GM23338 (cell line): ENCODE results near the gene RBM8A. TPM values are rescaled to one million over a fixed set of nuclear protein-coding genes. Genes with fewer than 3 reads are reported as not detected.

Experiments
- ATAC-seq: fragments of 200-7000 bp; cut with Tn5 transposase; 3 replicates; pipeline ENCODE4 v1.9.1; 2020
- DNase-seq: peaks from one replicate; pipeline ENCODE4 v3.0.0-alpha.2; 2015; ENCODE audit warnings: low spot score
- H2AFZ ChIP-seq: fragments of 200-600 bp; sonication (generic); 2 replicates; pipeline ENCODE4 v1.8.0; 2016; ENCODE audit warnings: antibody characterized with exemption, mild to moderate bottlenecking, moderate library complexity
- H3F3A ChIP-seq: fragments of 200-600 bp; sonication (generic); replicated peaks from 2 replicates; pipeline ENCODE4 v1.8.0; 2017; ENCODE audit warnings: antibody characterized with exemption, mixed run types, low read depth
- H3K27ac ChIP-seq: fragments of 200-600 bp; sonication (generic); 2 replicates; pipeline ENCODE4 v1.6.1; 2016; ENCODE audit warnings: low read depth
- H3K27me3 ChIP-seq: fragments of 200-600 bp; sonication (generic); 2 replicates; pipeline ENCODE4 v1.8.0; 2016; ENCODE audit warnings: mild to moderate bottlenecking, mixed run types, moderate library complexity; ENCODE audit not compliant: insufficient read depth
- H3K36me3 ChIP-seq: fragments of 200-600 bp; sonication (generic); 2 replicates; pipeline ENCODE4 v1.8.0; 2016; ENCODE audit warnings: mild to moderate bottlenecking; ENCODE audit not compliant: insufficient read depth
- H3K4me1 ChIP-seq: fragments of 200-600 bp; sonication (generic); 2 replicates; pipeline ENCODE4 v1.8.0; 2016; ENCODE audit warnings: mild to moderate bottlenecking, moderate library complexity; ENCODE audit not compliant: insufficient read depth
- H3K4me2 ChIP-seq: fragments of 200-600 bp; sonication (generic); 2 replicates; pipeline ENCODE4 v1.7.1; 2017; ENCODE audit warnings: mixed run types
- H3K4me3 ChIP-seq: fragments of 200-600 bp; sonication (generic); 2 replicates; pipeline ENCODE4 v1.6.1; 2016; ENCODE audit warnings: mixed run types
- H3K79me2 ChIP-seq: fragments of 200-600 bp; sonication (generic); replicated peaks from 2 replicates; pipeline ENCODE4 v1.8.0; 2017; ENCODE audit warnings: mild to moderate bottlenecking; ENCODE audit not compliant: insufficient read depth
- H3K9me2 ChIP-seq: fragments of 200-600 bp; sonication (generic); 2 replicates; pipeline ENCODE4 v1.8.0; 2017; ENCODE audit not compliant: insufficient read depth
- H4K20me1 ChIP-seq: fragments of 200-600 bp; sonication (generic); replicated peaks from 2 replicates; pipeline ENCODE4 v1.8.0; 2017; ENCODE audit warnings: mild to moderate bottlenecking; ENCODE audit not compliant: insufficient read depth
- H3K27ac Mint-ChIP-seq: 2 replicates; pipeline ENCODE4 v1.8.0; 2020; ENCODE audit warnings: inconsistent platforms, mild to moderate bottlenecking, moderate library complexity, mixed read lengths
- H3K27me3 Mint-ChIP-seq: 3 replicates; pipeline ENCODE4 v1.8.0; 2022; ENCODE audit warnings: low read depth, mild to moderate bottlenecking, moderate library complexity, mixed read lengths, inconsistent platforms; ENCODE audit not compliant: insufficient read depth, poor library complexity
- H3K36me3 Mint-ChIP-seq: 3 replicates; pipeline ENCODE4 v1.8.0; 2021; ENCODE audit warnings: low read depth, mild to moderate bottlenecking, inconsistent platforms, moderate library complexity, mixed read lengths
- H3K4me1 Mint-ChIP-seq: 3 replicates; pipeline ENCODE4 v1.8.0; 2020; ENCODE audit warnings: mild to moderate bottlenecking, inconsistent platforms, mixed read lengths
- H3K4me3 Mint-ChIP-seq: 3 replicates; pipeline ENCODE4 v1.8.0; 2021; ENCODE audit warnings: moderate library complexity, mild to moderate bottlenecking, inconsistent platforms, mixed read lengths
- H3K9me3 Mint-ChIP-seq: 3 replicates; pipeline ENCODE4 v1.8.0; 2020; ENCODE audit warnings: moderate library complexity, mild to moderate bottlenecking, inconsistent platforms, mixed read lengths
- CREB1 ChIP-seq: fragments of 250-450 bp; sonication (Bioruptor Pico); IDR thresholded peaks from 2 replicates; pipeline ENCODE4 v1.5.0; 2020; ENCODE audit warnings: low read depth, mild to moderate bottlenecking, moderate library complexity
- EZH2 ChIP-seq: fragments of 200-600 bp; sonication (generic); IDR thresholded peaks from one replicate; pipeline ENCODE4 v1.8.0; 2017; ENCODE audit warnings: antibody characterized with exemption, mild to moderate bottlenecking, low read depth; ENCODE audit not compliant: unreplicated experiment
- EZH2phosphoT487 ChIP-seq: fragments of 200-600 bp; sonication (generic); IDR thresholded peaks from one replicate; pipeline ENCODE4 v1.8.1; 2018; ENCODE audit warnings: antibody characterized with exemption; ENCODE audit not compliant: unreplicated experiment
- JUNB ChIP-seq: IDR thresholded peaks from one replicate; pipeline ENCODE4 v1.6.1; 2016; ENCODE audit warnings: antibody characterized with exemption; ENCODE audit not compliant: unreplicated experiment
- NANOG ChIP-seq: IDR thresholded peaks from 2 replicates; pipeline ENCODE4 v1.6.1; 2016; ENCODE audit warnings: antibody characterized with exemption, borderline replicate concordance
- POLR2AphosphoS5 ChIP-seq: IDR thresholded peaks from 2 replicates; pipeline ENCODE4 v1.6.1; 2016; ENCODE audit warnings: antibody characterized with exemption, low read depth
- STAT1 ChIP-seq: IDR thresholded peaks from one replicate; pipeline ENCODE4 v1.6.1; 2016; ENCODE audit warnings: antibody characterized with exemption; ENCODE audit not compliant: unreplicated experiment
- ZNF114 ChIP-seq: fragments of 250-450 bp; sonication (Bioruptor Pico); IDR thresholded peaks from 2 replicates; pipeline ENCODE4 v1.5.0; 2020; ENCODE audit warnings: mild to moderate bottlenecking, moderate library complexity
- ZNF331 ChIP-seq: fragments of 250-450 bp; sonication (Bioruptor Pico); IDR thresholded peaks from 2 replicates; pipeline ENCODE4 v1.5.0; 2020; ENCODE audit warnings: low read depth, mild to moderate bottlenecking, moderate library complexity
- polyA plus RNA-seq: library from polyadenylated mRNA; unstranded; fragments of >200 nt; fragmentation: Nextera tagmentation; extraction: Ambion mirVana; gene quantifications from 2 replicates; pipeline ENCODE4 v1.2.1, GENCODE V29; 2016
- total RNA-seq: library from RNA; depleted of rRNA; stranded (reverse); fragments of >200 nt; shearing (Covaris generic); gene quantifications from 2 replicates; pipeline ENCODE4 v1.2.3, GENCODE V29; 2014
- TF ChIP-seq, protein P1 (sequence below), 2 experiments: fragments of 200-600 bp in 1 of 2; sonication (generic) in 1 of 2; conservative IDR thresholded peaks; 2 replicates each; pipeline versions ENCODE4 v1.5.1 to v1.6.1; 2016 to 2017; ENCODE audit warnings: antibody characterized with exemption in 2 of 2, low read depth in 2 of 2, mild to moderate bottlenecking in 2 of 2, moderate library complexity in 1 of 2
- TF ChIP-seq, protein P2 (sequence below): IDR thresholded peaks from one replicate; pipeline ENCODE4 v1.6.1; 2018; ENCODE audit warnings: antibody characterized with exemption; ENCODE audit not compliant: unreplicated experiment
- TF ChIP-seq, protein P3 (sequence below): IDR thresholded peaks from 2 replicates; pipeline ENCODE4 v1.6.1; 2016; ENCODE audit warnings: antibody characterized with exemption
- TF ChIP-seq, protein P4 (sequence below): fragments of 250-450 bp; sonication (Bioruptor Pico); IDR thresholded peaks from 2 replicates; pipeline ENCODE4 v1.5.0; 2020; ENCODE audit warnings: mild to moderate bottlenecking, moderate library complexity

Gene RBM8A
- total and polyA plus RNA-seq, 2 experiments from 2014 or later, result 170 to 312 TPM

DNA sequence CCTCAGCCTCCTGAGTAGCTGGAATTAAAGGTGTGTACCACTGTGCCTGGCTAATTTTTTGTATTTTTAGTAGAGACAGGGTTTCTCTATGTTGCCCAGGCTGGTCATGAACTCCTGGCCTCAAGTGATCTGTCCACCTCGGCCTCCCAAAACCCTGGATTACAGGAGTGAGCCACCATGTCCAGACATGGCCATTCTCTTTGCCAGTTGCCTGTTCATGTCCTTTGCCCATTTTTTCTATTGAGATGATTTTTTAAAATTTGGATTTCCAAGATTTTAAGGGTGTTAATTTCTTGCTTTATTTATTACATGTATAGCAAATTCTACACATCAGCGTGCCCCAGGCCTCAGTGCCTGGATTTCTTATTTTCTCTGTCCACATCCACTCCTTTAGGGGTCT lies 40.0 kb upstream of the RBM8A start:
- Histone ChIP-seq H3K79me2 (no peaks in the 10 kb centered on the region), H3K36me3 (no peaks in the 10 kb centered on the region), H3K4me1 (peaks cover 23% of the 10 kb centered on the region), H3K27me3 (peaks cover 22% of the 10 kb centered on the region), H3F3A (0 out of 2 replicates have a peak, but pooled peaks cover 4% of the 10 kb centered on the region), H3K4me3 (no peak overlapping the region), H3K9me2 (no peaks in the 10 kb centered on the region), H2AFZ (no peak overlapping the region), H3K27ac (no peak overlapping the region), H4K20me1 (no peaks in the 10 kb centered on the region), H3K4me2 (no peak overlapping the region)
- no peak for TF ChIP-seq NANOG
- no peak for TF ChIP-seq POLR2AphosphoS5
- TF ChIP-seq, protein P1, sequence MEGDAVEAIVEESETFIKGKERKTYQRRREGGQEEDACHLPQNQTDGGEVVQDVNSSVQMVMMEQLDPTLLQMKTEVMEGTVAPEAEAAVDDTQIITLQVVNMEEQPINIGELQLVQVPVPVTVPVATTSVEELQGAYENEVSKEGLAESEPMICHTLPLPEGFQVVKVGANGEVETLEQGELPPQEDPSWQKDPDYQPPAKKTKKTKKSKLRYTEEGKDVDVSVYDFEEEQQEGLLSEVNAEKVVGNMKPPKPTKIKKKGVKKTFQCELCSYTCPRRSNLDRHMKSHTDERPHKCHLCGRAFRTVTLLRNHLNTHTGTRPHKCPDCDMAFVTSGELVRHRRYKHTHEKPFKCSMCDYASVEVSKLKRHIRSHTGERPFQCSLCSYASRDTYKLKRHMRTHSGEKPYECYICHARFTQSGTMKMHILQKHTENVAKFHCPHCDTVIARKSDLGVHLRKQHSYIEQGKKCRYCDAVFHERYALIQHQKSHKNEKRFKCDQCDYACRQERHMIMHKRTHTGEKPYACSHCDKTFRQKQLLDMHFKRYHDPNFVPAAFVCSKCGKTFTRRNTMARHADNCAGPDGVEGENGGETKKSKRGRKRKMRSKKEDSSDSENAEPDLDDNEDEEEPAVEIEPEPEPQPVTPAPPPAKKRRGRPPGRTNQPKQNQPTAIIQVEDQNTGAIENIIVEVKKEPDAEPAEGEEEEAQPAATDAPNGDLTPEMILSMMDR (conservative IDR thresholded peaks at IDR 0.05; ENCODE audit: low read depth in 2 of 2), result no peak
- TF ChIP-seq JUNB, result no peak
- no peak for TF ChIP-seq CREB1
- no peak for TF ChIP-seq EZH2phosphoT487
- TF ChIP-seq, protein P2, sequence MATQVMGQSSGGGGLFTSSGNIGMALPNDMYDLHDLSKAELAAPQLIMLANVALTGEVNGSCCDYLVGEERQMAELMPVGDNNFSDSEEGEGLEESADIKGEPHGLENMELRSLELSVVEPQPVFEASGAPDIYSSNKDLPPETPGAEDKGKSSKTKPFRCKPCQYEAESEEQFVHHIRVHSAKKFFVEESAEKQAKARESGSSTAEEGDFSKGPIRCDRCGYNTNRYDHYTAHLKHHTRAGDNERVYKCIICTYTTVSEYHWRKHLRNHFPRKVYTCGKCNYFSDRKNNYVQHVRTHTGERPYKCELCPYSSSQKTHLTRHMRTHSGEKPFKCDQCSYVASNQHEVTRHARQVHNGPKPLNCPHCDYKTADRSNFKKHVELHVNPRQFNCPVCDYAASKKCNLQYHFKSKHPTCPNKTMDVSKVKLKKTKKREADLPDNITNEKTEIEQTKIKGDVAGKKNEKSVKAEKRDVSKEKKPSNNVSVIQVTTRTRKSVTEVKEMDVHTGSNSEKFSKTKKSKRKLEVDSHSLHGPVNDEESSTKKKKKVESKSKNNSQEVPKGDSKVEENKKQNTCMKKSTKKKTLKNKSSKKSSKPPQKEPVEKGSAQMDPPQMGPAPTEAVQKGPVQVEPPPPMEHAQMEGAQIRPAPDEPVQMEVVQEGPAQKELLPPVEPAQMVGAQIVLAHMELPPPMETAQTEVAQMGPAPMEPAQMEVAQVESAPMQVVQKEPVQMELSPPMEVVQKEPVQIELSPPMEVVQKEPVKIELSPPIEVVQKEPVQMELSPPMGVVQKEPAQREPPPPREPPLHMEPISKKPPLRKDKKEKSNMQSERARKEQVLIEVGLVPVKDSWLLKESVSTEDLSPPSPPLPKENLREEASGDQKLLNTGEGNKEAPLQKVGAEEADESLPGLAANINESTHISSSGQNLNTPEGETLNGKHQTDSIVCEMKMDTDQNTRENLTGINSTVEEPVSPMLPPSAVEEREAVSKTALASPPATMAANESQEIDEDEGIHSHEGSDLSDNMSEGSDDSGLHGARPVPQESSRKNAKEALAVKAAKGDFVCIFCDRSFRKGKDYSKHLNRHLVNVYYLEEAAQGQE, result no peak
- TF ChIP-seq, protein P3, sequence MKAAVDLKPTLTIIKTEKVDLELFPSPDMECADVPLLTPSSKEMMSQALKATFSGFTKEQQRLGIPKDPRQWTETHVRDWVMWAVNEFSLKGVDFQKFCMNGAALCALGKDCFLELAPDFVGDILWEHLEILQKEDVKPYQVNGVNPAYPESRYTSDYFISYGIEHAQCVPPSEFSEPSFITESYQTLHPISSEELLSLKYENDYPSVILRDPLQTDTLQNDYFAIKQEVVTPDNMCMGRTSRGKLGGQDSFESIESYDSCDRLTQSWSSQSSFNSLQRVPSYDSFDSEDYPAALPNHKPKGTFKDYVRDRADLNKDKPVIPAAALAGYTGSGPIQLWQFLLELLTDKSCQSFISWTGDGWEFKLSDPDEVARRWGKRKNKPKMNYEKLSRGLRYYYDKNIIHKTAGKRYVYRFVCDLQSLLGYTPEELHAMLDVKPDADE, result no peak
- no peak for TF ChIP-seq ZNF114 (CRISPR knock-in tag)
- no peak for TF ChIP-seq EZH2
- no peak for TF ChIP-seq STAT1
- TF ChIP-seq ZNF331 (CRISPR knock-in tag), result no peak
- TF ChIP-seq, protein P4, sequence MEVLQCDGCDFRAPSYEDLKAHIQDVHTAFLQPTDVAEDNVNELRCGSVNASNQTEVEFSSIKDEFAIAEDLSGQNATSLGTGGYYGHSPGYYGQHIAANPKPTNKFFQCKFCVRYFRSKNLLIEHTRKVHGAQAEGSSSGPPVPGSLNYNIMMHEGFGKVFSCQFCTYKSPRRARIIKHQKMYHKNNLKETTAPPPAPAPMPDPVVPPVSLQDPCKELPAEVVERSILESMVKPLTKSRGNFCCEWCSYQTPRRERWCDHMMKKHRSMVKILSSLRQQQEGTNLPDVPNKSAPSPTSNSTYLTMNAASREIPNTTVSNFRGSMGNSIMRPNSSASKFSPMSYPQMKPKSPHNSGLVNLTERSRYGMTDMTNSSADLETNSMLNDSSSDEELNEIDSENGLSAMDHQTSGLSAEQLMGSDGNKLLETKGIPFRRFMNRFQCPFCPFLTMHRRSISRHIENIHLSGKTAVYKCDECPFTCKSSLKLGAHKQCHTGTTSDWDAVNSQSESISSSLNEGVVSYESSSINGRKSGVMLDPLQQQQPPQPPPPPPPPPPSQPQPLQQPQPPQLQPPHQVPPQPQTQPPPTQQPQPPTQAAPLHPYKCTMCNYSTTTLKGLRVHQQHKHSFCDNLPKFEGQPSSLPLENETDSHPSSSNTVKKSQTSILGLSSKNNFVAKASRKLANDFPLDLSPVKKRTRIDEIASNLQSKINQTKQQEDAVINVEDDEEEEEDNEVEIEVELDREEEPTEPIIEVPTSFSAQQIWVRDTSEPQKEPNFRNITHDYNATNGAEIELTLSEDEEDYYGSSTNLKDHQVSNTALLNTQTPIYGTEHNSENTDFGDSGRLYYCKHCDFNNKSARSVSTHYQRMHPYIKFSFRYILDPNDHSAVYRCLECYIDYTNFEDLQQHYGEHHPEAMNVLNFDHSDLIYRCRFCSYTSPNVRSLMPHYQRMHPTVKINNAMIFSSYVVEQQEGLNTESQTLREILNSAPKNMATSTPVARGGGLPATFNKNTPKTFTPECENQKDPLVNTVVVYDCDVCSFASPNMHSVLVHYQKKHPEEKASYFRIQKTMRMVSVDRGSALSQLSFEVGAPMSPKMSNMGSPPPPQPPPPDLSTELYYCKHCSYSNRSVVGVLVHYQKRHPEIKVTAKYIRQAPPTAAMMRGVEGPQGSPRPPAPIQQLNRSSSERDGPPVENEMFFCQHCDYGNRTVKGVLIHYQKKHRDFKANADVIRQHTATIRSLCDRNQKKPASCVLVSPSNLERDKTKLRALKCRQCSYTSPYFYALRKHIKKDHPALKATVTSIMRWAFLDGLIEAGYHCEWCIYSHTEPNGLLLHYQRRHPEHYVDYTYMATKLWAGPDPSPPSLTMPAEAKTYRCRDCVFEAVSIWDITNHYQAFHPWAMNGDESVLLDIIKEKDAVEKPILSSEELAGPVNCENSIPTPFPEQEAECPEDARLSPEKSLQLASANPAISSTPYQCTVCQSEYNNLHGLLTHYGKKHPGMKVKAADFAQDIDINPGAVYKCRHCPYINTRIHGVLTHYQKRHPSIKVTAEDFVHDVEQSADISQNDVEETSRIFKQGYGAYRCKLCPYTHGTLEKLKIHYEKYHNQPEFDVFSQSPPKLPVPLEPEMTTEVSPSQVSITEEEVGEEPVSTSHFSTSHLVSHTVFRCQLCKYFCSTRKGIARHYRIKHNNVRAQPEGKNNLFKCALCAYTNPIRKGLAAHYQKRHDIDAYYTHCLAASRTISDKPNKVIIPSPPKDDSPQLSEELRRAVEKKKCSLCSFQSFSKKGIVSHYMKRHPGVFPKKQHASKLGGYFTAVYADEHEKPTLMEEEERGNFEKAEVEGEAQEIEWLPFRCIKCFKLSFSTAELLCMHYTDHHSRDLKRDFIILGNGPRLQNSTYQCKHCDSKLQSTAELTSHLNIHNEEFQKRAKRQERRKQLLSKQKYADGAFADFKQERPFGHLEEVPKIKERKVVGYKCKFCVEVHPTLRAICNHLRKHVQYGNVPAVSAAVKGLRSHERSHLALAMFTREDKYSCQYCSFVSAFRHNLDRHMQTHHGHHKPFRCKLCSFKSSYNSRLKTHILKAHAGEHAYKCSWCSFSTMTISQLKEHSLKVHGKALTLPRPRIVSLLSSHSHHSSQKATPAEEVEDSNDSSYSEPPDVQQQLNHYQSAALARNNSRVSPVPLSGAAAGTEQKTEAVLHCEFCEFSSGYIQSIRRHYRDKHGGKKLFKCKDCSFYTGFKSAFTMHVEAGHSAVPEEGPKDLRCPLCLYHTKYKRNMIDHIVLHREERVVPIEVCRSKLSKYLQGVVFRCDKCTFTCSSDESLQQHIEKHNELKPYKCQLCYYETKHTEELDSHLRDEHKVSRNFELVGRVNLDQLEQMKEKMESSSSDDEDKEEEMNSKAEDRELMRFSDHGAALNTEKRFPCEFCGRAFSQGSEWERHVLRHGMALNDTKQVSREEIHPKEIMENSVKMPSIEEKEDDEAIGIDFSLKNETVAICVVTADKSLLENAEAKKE (CRISPR knock-in tag), result no peak
- H3K27me3 Mint-ChIP-seq, result peaks cover 25% of the 10 kb centered on the region
- peaks cover 7% of the 10 kb centered on the region; the same call in 2 of the 3 replicates for H3K9me3 Mint-ChIP-seq
- H3K4me3 Mint-ChIP-seq, result no peak overlapping the region
- no peak for ATAC-seq
- peaks cover 3% of the 10 kb centered on the region; the same call in 1 of the 3 replicates for H3K36me3 Mint-ChIP-seq
- no peak overlapping the region for H3K27ac Mint-ChIP-seq
- no peak for DNase-seq
- peaks cover 13% of the 10 kb centered on the region for H3K4me1 Mint-ChIP-seq
